HEK293 (cell line): ENCODE measurements around the gene PDZRN4.

Experiments
- CTCF ChIA-PET: fragments of 350-600 bp; formaldehyde crosslinking; extraction: SDS; loops from one replicate; lab custom pipeline; 2021; ENCODE audit warnings: antibody characterized with exemption; lab: Yijun Ruan, JAX
- POLR2A ChIA-PET: fragments of 300-600 bp; formaldehyde crosslinking; extraction: SDS; loops from one replicate; lab custom pipeline; 2020; ENCODE audit warnings: antibody characterized with exemption, inconsistent platforms; lab: Yijun Ruan, JAX
- H3K27ac ChIP-seq: fragments of 200-500 bp; sonication (Bioruptor generic); 2 replicates; pipeline ENCODE4 v1.5.1; 2014; ENCODE audit warnings: low read depth, low read length, control low read depth, inconsistent platforms; ENCODE audit errors: extremely low read depth
- H3K36me3 ChIP-seq, 2 experiments: fragments of 200-500 bp in 1 of 2; sonication (Bioruptor generic) in 1 of 2; 1 replicate in 1 of 2; 2 replicates in 1 of 2; pipeline ENCODE4 v1.5.1; 2014 to 2017; ENCODE audit warnings: inconsistent platforms in 2 of 2, low read length in 2 of 2; ENCODE audit not compliant: control insufficient read depth in 2 of 2, insufficient read depth in 1 of 2
- H3K4me1 ChIP-seq: fragments of 200-500 bp; sonication (Bioruptor generic); 2 replicates; pipeline ENCODE4 v1.5.1; 2014; ENCODE audit warnings: mild to moderate bottlenecking, low read length, inconsistent platforms; ENCODE audit not compliant: control insufficient read depth, insufficient read depth
- H3K4me3 ChIP-seq: 2 replicates; pipeline ENCODE4 v1.5.1; 2011; ENCODE audit warnings: low read depth, mild to moderate bottlenecking, control low read depth, low read length, moderate library complexity
- H3K9me3 ChIP-seq: fragments of 200-500 bp; sonication (Bioruptor generic); 2 replicates; pipeline ENCODE4 v1.5.1; 2014; ENCODE audit warnings: low read depth, low read length, inconsistent platforms; ENCODE audit not compliant: control insufficient read depth, insufficient read depth
- HIC1 ChIP-seq: fragments of 450-650 bp; formaldehyde crosslinking; IDR thresholded peaks from 2 replicates; pipeline ENCODE4 v1.5.1; 2016; ENCODE audit warnings: missing biosample characterization, missing genetic modification characterization
- HOXD13 ChIP-seq: sonication (generic); formaldehyde crosslinking; IDR thresholded peaks from 2 replicates; pipeline ENCODE4 v1.8.0; 2022; ENCODE audit warnings: missing genetic modification reagents, borderline replicate concordance
- KLF10 ChIP-seq: fragments of 450-650 bp; IDR thresholded peaks from 2 replicates; pipeline ENCODE4 v1.5.1; 2018; ENCODE audit warnings: missing biosample characterization, mild to moderate bottlenecking, missing genetic modification characterization
- SCRT2 ChIP-seq: fragments of 450-650 bp; formaldehyde crosslinking; IDR thresholded peaks from 2 replicates; pipeline ENCODE4 v1.5.1; 2016; ENCODE audit warnings: missing biosample characterization, missing genetic modification characterization
- TSHZ1 ChIP-seq: fragments of 450-650 bp; formaldehyde crosslinking; IDR thresholded peaks from 2 replicates; pipeline ENCODE4 v1.5.1; 2016; ENCODE audit warnings: missing biosample characterization, missing genetic modification characterization, borderline replicate concordance
- YY1 ChIP-seq: fragments of 450-650 bp; formaldehyde crosslinking; IDR thresholded peaks from 2 replicates; pipeline ENCODE4 v1.5.1; 2018; ENCODE audit warnings: missing biosample characterization, missing genetic modification characterization
- ZBTB26 ChIP-seq: fragments of 450-650 bp; formaldehyde crosslinking; optimal IDR thresholded peaks from 2 replicates; pipeline ENCODE3; 2016; ENCODE audit warnings: missing biosample characterization, mild to moderate bottlenecking, missing genetic modification characterization
- ZBTB8A ChIP-seq: fragments of 450-650 bp; formaldehyde crosslinking; IDR thresholded peaks from 2 replicates; pipeline ENCODE4 v1.5.1; 2016; ENCODE audit warnings: missing biosample characterization, missing genetic modification characterization
- ZNF16 ChIP-seq: fragments of 450-650 bp; formaldehyde crosslinking; IDR thresholded peaks from 2 replicates; pipeline ENCODE4 v1.5.1; 2016; ENCODE audit warnings: low read depth, missing biosample characterization, missing genetic modification characterization
- ZNF221 ChIP-seq: fragments of 450-650 bp; formaldehyde crosslinking; IDR thresholded peaks from 2 replicates; pipeline ENCODE4 v1.5.1; 2017; ENCODE audit warnings: missing biosample characterization, missing genetic modification characterization, borderline replicate concordance
- ZNF280C ChIP-seq: fragments of 450-650 bp; formaldehyde crosslinking; IDR thresholded peaks from 2 replicates; pipeline ENCODE4 v1.5.1; 2016; ENCODE audit warnings: missing biosample characterization, missing genetic modification characterization
- ZNF302 ChIP-seq: fragments of 450-650 bp; formaldehyde crosslinking; IDR thresholded peaks from 2 replicates; pipeline ENCODE4 v1.5.1; 2016; ENCODE audit warnings: missing biosample characterization, missing genetic modification characterization, low read depth
- ZNF311 ChIP-seq: fragments of 450-650 bp; formaldehyde crosslinking; IDR thresholded peaks from 2 replicates; pipeline ENCODE4 v1.5.1; 2017; ENCODE audit warnings: missing biosample characterization, missing genetic modification characterization, borderline replicate concordance
- ZNF404 ChIP-seq: fragments of 450-650 bp; formaldehyde crosslinking; IDR thresholded peaks from 2 replicates; pipeline ENCODE4 v1.5.1; 2017; ENCODE audit warnings: missing biosample characterization, missing genetic modification characterization
- ZNF843 ChIP-seq: fragments of 450-650 bp; formaldehyde crosslinking; IDR thresholded peaks from 2 replicates; pipeline ENCODE4 v1.5.1; 2016; ENCODE audit warnings: missing biosample characterization, missing genetic modification characterization
- TF ChIP-seq, protein P1 (sequence below): fragments of 450-650 bp; formaldehyde crosslinking; IDR thresholded peaks from 2 replicates; pipeline ENCODE4 v1.5.1; 2016; ENCODE audit warnings: missing biosample characterization, missing genetic modification characterization
- TF ChIP-seq, protein P2 (sequence below): fragments of 450-650 bp; formaldehyde crosslinking; IDR thresholded peaks from 2 replicates; pipeline ENCODE4 v1.5.1; 2016; ENCODE audit warnings: missing biosample characterization, missing genetic modification characterization
- TF ChIP-seq, protein P3 (sequence below): fragments of 450-650 bp; formaldehyde crosslinking; IDR thresholded peaks from 2 replicates; pipeline ENCODE4 v1.5.1; 2017; ENCODE audit warnings: missing biosample characterization, missing genetic modification characterization
- TF ChIP-seq, protein P4 (sequence below): fragments of 450-650 bp; formaldehyde crosslinking; IDR thresholded peaks from 2 replicates; pipeline ENCODE4 v1.5.1; 2016; ENCODE audit warnings: missing biosample characterization, missing genetic modification characterization

Gene PDZRN4

GRCh38 chr12:41188058-41188840, at the start of gene PDZRN4:
PDZRN4 (plus strand) TSS chr12:41188320.
- no peak within 1 kb of the TSS; the same call in 1 of the 2 replicates for H3K27ac ChIP-seq
- ChIA-PET POLR2A (interaction anchor here (0.5 kb wide), 1 partner anchor 26 kb away, joined by 6 read pairs; no protein-coding TSS in a partner anchor), CTCF (interaction anchor here (0.6 to 1.6 kb wide), 3 partner anchors 20 to 1465 kb away, joined by 3 to 5 read pairs (median 3); no protein-coding TSS in a partner anchor)
- no peaks in the 10 kb centered on the region for H3K36me3 ChIP-seq
- peak within 1 kb of the TSS; percentile 31 for H3K4me3 ChIP-seq
- 0 out of 2 replicates have a peak, but pooled peaks cover 2% of the 10 kb centered on the region for H3K4me1 ChIP-seq
- no peaks in the 10 kb centered on the region for H3K9me3 ChIP-seq
- TF ChIP-seq ZNF404 (tag by site-specific recombination) (no peak), ZBTB8A (tag by site-specific recombination) (peak; percentile 11; the same call in 1 of the 2 replicates), ZNF16 (tag by site-specific recombination) (no peak), ZNF221 (tag by site-specific recombination) (no peak), ZNF302 (tag by site-specific recombination) (no peak), ZNF843 (no peak), ZNF311 (no peak), HOXD13 (CRISPR knock-in tag) (no peak), ZNF280C (tag by site-specific recombination) (no peak), YY1 (tag by site-specific recombination) (no peak), HIC1 (tag by site-specific recombination) (no peak), SCRT2 (tag by site-specific recombination) (0 out of 2 replicates have a peak, but pooled peaks have one; percentile 23), ZBTB26 (tag by site-specific recombination) (peak; percentile 23), KLF10 (tag by site-specific recombination) (no peak), TSHZ1 (tag by site-specific recombination) (no peak)
- TF ChIP-seq, protein P1, sequence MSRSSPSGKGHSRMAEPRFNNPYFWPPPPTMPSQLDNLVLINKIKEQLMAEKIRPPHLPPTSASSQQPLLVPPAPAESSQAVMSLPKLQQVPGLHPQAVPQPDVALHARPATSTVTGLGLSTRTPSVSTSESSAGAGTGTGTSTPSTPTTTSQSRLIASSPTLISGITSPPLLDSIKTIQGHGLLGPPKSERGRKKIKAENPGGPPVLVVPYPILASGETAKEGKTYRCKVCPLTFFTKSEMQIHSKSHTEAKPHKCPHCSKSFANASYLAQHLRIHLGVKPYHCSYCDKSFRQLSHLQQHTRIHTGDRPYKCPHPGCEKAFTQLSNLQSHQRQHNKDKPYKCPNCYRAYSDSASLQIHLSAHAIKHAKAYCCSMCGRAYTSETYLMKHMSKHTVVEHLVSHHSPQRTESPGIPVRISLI = no peak
- TF ChIP-seq, protein P2, sequence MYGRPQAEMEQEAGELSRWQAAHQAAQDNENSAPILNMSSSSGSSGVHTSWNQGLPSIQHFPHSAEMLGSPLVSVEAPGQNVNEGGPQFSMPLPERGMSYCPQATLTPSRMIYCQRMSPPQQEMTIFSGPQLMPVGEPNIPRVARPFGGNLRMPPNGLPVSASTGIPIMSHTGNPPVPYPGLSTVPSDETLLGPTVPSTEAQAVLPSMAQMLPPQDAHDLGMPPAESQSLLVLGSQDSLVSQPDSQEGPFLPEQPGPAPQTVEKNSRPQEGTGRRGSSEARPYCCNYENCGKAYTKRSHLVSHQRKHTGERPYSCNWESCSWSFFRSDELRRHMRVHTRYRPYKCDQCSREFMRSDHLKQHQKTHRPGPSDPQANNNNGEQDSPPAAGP = no peak
- TF ChIP-seq, protein P3, sequence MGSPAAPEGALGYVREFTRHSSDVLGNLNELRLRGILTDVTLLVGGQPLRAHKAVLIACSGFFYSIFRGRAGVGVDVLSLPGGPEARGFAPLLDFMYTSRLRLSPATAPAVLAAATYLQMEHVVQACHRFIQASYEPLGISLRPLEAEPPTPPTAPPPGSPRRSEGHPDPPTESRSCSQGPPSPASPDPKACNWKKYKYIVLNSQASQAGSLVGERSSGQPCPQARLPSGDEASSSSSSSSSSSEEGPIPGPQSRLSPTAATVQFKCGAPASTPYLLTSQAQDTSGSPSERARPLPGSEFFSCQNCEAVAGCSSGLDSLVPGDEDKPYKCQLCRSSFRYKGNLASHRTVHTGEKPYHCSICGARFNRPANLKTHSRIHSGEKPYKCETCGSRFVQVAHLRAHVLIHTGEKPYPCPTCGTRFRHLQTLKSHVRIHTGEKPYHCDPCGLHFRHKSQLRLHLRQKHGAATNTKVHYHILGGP (tag by site-specific recombination) = no peak
- TF ChIP-seq, protein P4, sequence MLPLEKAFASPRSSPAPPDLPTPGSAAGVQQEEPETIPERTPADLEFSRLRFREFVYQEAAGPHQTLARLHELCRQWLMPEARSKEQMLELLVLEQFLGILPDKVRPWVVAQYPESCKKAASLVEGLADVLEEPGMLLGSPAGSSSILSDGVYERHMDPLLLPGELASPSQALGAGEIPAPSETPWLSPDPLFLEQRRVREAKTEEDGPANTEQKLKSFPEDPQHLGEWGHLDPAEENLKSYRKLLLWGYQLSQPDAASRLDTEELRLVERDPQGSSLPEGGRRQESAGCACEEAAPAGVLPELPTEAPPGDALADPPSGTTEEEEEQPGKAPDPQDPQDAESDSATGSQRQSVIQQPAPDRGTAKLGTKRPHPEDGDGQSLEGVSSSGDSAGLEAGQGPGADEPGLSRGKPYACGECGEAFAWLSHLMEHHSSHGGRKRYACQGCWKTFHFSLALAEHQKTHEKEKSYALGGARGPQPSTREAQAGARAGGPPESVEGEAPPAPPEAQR (tag by site-specific recombination) = no peak
